Measurements from ENCODE around the gene DCAKD.

DCAKD gene

DNA sequence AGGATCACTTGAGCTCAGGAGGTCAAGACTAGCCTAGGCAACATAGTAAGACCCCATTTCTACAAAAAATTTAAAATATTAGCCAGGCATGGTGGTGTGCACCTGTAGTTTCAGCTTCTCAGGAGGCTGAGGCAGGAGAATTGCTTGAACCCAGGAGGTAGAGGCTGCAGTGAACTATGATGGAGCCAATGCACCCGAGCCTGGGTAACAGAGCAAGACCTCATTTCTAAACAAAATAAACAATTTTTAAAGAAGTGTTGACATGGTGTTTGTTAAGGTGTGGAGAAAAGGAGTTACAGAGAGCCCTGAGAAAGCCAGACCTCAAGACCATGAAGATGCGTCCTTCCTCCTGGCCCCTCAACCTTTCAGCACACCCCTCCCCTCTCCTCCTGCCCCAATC is 45.7 kb downstream of the DCAKD start:
- no peak overlapping the region for H3K4me3 ChIP-seq (ENCODE audit: low read depth, low read length)

DNA sequence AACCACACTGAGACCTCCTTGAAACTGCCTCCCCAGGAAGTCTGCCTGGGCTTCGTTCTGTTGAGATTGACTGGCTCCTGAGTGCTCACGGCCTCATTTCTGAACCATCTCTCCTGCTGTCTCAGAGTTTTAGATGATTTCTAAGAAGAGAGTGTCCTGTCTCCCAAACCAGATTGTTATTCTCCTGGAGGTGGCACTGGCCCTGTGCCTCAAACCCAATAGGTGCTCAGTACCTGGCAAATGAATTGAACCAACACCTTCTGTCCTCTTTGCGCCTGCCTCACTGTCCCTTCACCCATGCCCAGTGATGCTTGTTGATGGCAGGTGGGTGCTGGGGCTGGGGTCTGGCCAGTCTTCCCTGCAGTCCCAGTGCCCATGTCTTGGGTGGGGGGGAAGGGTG is 47.0 kb downstream of the DCAKD start:
- H3K4me3 ChIP-seq (ENCODE audit: low read depth, low read length), result no peak overlapping the region

- no peak overlapping the region for H3K4me3 ChIP-seq (ENCODE audit: low read depth, low read length)
Observed at GRCh38 chr17:45003877-45004276, 47.6 kb downstream of the DCAKD start.

DNA sequence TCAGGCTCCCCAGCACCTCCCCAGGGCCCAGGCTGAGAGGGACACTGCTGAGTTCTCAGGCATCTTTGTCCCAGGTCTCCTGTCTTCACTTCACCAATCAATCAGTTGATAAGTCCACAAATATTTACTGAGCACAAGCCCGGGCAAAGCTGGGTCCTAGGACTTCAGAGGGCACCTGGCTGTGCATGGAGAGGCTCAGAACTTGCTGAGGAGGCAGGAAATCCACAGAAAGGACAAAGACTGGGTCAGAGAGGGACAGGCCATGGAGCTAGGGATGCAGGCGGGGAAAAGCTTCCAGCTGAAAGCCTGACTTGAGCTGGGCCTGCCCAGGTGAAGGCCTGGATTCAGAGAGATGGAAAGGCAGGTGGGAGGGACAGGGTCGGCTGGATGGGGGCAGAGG is 50.1 kb downstream of the DCAKD start:
- H3K4me3 ChIP-seq (ENCODE audit: low read depth, low read length), result no peak overlapping the region

- no peak overlapping the region for H3K4me3 ChIP-seq (ENCODE audit: low read depth, low read length)
Observed at GRCh38 chr17:44999433-44999832, 52.0 kb downstream of the DCAKD start.

DNA sequence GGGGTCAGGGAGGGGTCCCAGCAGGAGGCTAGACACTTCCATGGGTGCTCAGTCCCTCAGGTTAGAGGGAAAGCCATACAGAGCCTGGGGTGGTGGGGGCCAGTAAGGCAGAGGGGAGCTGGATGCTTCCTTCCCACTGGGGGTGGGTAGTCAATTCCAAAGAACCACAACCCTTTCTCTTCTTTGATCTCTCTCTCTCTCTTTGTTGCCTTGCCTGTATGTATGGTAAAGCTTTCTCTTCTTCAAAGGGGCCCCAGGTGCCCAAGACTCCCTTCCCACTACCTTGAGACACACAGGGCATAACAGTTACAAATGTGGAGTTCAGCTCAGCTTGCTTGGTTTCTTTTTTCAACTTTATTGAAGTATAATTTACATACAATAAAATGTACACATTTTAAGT is 52.8 kb downstream of the DCAKD start:
- H3K4me3 ChIP-seq (ENCODE audit: low read depth, low read length), result no peak overlapping the region

GRCh38 chr17:44997733-44998520 is 53.5 kb downstream of the DCAKD start:
- no peak overlapping the region for H3K4me3 ChIP-seq (ENCODE audit: low read depth, low read length)

DNA sequence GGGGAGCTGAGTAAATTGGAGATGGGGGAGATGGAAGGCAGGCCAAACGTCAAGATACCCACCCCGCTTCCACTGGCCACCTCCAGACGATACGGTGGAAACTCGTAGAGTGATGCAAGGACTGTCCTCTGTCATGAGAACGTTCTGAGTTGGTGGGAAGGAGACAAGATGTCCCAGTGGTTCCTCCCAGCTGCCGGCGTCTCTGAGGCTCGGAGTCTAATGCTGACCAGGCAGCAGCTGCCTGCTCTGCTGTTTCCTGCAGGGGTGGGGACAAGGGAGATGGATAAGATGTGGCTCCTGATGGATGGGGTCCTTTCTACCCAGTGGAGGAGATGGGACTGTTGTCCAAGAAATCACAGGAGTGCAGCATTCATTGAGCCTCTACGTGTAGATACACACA is 55.1 kb downstream of the DCAKD start:
- H3K4me3 ChIP-seq (ENCODE audit: low read depth, low read length), result no peak overlapping the region

- H3K4me3 ChIP-seq (ENCODE audit: low read depth, low read length), result no peak overlapping the region
Observed at GRCh38 chr17:44995436-44996001, 55.9 kb downstream of the DCAKD start.

GRCh38 chr17:44992242-44992939 is 59.0 kb downstream of the DCAKD start:
- no peak overlapping the region for H3K4me3 ChIP-seq (ENCODE audit: low read depth, low read length)

GRCh38 chr17:44990994-44991393 is 60.4 kb downstream of the DCAKD start:
- H3K4me3 ChIP-seq (ENCODE audit: low read depth, low read length), result no peak overlapping the region

DNA sequence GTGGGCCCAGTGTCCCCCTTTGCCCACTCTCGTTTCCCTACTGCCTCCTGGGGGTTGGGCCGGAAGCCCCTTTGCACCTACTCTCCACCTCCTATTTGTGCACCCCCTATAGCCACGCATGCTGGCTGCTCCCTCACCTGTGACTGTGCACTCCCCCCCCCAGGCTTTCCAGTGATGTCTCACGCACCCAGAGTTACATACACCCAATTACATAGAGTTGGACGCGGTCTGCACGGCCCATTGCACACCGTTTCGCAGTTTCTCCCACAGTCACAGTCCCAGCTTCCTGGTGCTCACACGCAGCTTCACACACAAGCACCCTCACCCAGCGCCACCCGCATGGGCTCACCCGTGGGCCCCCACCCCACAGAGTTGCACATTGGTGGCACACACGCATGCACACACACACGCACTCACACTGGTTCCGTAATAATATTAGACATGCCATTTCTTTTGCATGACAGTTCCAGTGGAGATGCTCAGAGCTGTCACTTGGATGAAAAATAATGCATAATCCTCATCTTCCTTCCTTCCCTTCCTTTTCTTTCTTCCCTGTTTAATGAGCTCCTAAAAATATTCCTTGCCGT is 61.8 kb downstream of the DCAKD start:
- H3K4me3 ChIP-seq (ENCODE audit: low read depth, low read length), result no peak overlapping the region

DNA sequence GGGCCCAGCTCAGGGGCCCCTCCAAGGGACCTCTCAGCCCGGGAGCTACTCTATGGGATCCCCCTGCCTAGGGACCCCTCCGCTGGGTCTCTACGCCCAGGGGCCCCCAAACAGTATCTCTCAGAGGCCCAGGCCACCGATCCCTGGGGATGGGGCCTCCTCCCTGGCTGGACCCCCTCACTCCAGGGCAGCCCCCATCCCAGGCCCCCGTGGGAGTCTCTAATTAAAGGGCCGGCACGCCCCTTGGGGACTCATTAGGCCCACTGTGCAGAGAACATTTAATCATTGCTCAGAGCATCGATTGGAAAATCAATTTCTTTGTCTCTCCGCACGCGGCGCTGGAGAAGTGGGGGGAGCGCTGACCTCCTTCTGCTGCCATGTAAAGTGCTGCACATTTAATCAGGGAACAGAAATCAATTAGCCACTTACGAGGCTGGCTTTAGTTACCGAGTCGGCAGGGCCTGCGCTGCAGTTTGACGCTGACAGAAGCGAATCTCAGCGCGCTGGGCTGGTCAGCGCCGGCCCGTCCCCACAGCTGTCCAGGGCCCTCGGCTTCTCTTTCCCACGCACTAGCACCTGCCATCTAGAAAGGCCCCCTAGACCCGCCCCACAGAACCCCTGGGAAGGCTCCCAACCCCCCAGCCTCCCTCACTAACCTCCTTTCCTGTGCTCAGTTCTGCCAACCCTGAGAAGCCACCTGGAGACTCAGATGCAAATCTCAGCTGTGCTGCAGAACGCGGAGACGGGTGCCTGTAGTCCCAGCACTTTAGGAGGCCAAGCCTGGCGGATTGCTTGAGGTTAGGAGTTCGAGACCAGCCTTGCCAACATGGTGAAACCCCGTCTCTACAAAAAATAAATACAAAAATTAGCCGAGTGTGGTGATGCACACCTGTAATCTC is 63.1 kb downstream of the DCAKD start:
- H3K4me3 ChIP-seq (ENCODE audit: low read depth, low read length), result no peak overlapping the region

DNA sequence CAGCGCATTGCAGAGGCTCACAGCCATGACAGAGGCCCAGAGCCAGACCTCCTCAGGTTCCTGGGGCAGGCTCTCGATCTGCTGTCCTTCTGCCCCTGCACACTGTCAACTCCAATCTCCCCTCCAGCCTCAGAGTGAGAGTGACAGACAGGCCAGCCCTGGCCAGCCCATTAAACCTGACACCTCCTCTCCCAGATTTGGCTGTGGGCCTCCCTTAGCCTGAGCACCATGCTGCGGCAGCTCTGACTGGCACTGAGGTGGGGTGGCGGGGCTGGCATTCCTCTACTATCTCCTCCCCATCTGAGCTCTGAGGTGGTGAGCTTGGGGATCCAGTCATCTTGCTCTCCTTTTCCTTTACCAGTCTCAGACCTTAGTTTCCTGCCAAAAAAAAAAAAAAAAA is 67.9 kb downstream of the DCAKD start:
- no peak overlapping the region for H3K4me3 ChIP-seq (ENCODE audit: low read depth, low read length)

GRCh38 chr17:44982113-44982702 is 69.2 kb downstream of the DCAKD start:
- H3K4me3 ChIP-seq (ENCODE audit: low read depth, low read length), result no peak overlapping the region

GRCh38 chr17:44981221-44981968 is 70.0 kb downstream of the DCAKD start:
- H3K4me3 ChIP-seq (ENCODE audit: low read depth, low read length), result no peak overlapping the region

- no peak overlapping the region for H3K4me3 ChIP-seq (ENCODE audit: low read depth, low read length)
Observed at GRCh38 chr17:44979426-44979995, 71.9 kb downstream of the DCAKD start.

- no peak overlapping the region for H3K4me3 ChIP-seq (ENCODE audit: low read depth, low read length)
Observed at GRCh38 chr17:44978807-44979206, 72.6 kb downstream of the DCAKD start.

DNA sequence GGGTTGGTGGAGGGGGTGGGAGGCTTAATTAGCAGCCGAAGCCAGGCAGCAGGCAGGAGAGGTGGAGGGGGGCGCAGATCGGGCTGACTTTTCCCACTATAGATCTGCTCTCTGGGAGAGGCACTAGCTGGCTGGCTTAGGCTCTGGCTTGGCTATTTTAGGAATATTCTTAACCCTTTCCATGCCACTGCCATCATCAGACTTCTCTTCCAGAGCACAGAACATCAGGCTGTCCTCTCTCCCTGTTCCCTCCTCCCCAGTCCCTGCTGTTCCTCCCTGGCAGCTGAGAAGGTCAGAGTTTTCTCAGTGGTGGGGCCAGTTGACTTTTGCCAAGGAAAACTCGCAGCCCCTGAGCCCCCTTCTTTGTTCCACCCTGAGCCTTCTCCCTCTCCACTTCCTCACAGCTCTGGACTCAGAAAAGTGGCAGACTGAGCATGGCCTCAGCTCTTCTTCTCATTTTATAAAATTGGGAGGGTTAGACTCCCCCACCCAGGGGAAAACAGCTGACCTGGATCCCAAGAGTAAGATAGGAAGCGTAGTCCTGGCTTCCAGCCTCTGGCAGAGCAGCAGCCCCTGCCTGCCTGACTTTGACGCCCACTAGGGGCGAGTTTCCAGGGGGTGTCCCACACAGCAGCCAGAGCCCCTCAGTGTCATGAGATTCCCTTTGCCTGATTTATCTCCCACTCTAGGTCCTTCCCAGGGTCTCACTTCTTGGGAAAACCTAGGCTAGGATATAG is 73.5 kb downstream of the DCAKD start:
- H3K4me3 ChIP-seq (ENCODE audit: low read depth, low read length), result no peak overlapping the region

Data from iPS-11a (cell line).